ENCODE measurements around the gene NDFIP2. TPM values are rescaled to one million over a fixed set of nuclear protein-coding genes. Genes with fewer than 3 reads are reported as not detected.

NDFIP2 gene
- total RNA-seq, 1 experiment from 2014 or later = 31.0 TPM

GRCh38 chr13:79503473-79504017 lies 22.6 kb downstream of the NDFIP2 start:
- Mint-ChIP-seq H3K4me3 (no peak overlapping the region), H3K4me1 (no peaks in the 10 kb centered on the region), H3K27ac (no peak overlapping the region), H3K36me3 (ENCODE audit: insufficient read depth in 1 of 3, low read depth in 3 of 3) (no peaks in the 10 kb centered on the region), H3K9me3 (peaks cover 0 to 4% of the 10 kb centered on the region in 2 experiments; a peak in 1 of 5 replicates), H3K27me3 (ENCODE audit: low read depth) (no peaks in the 10 kb centered on the region)
- H3K4me2 ChIP-seq (ENCODE audit: insufficient read depth, insufficient read length, low read length) = no peak overlapping the region
- no peak overlapping the region for H2AK5ac ChIP-seq (ENCODE audit: insufficient read length, low read length)
- no peaks in the 10 kb centered on the region for H3K27me3 ChIP-seq (ENCODE audit: insufficient read depth, low read length)
- H4K20me1 ChIP-seq (ENCODE audit: control insufficient read depth, insufficient read depth, insufficient read length) = no peaks in the 10 kb centered on the region
- H3K27ac ChIP-seq (ENCODE audit: insufficient read length, low read depth, low read length) = no peak overlapping the region
- H3T11ph ChIP-seq (ENCODE audit: low read length) = no peak overlapping the region
- TF ChIP-seq CTCF (conservative IDR thresholded peaks at IDR 0.05) = no peak
- H4K5ac ChIP-seq (ENCODE audit: insufficient read length, low read depth, low read length) = no peak overlapping the region
- no peak overlapping the region for H2BK20ac ChIP-seq (ENCODE audit: low read depth, low read length, poor library complexity, severe bottlenecking)
- H3K56ac ChIP-seq (ENCODE audit: insufficient read length, low read depth, low read length) = no peak overlapping the region
- no peak overlapping the region for H3K4ac ChIP-seq (ENCODE audit: low read depth, low read length)
- no peak for DNase-seq
- H4K8ac ChIP-seq (replicated peaks; ENCODE audit: insufficient read length, low read depth, low read length) = no peak overlapping the region
- no peak overlapping the region for H3K14ac ChIP-seq (ENCODE audit: insufficient read depth, low read length)
- no peak overlapping the region for H4K91ac ChIP-seq (ENCODE audit: insufficient read length, low read depth, low read length)
- no peaks in the 10 kb centered on the region for H3K23me2 ChIP-seq (ENCODE audit: insufficient read length, low read depth, low read length, poor library complexity, severe bottlenecking)
- H2BK15ac ChIP-seq (ENCODE audit: low read depth, low read length) = no peak overlapping the region
- H2BK12ac ChIP-seq (ENCODE audit: insufficient read length, low read depth, low read length) = no peak overlapping the region
- H3K9me3 ChIP-seq (ENCODE audit: control insufficient read depth, low read depth, low read length) = no peaks in the 10 kb centered on the region
- H3K23ac ChIP-seq (ENCODE audit: insufficient read length, low read depth, low read length) = no peak overlapping the region
- no peak overlapping the region for H2BK5ac ChIP-seq (ENCODE audit: insufficient read length, low read length)
- no peak overlapping the region for H2BK120ac ChIP-seq (ENCODE audit: low read depth, low read length, poor library complexity, severe bottlenecking)
- peaks cover 8% of the 10 kb centered on the region; the same call in 1 of the 2 replicates for H3K79me2 ChIP-seq (ENCODE audit: insufficient read depth, low read length)
- no peaks in the 10 kb centered on the region; the same call in 1 of the 2 replicates for H3K4me1 ChIP-seq (ENCODE audit: insufficient read depth, low read length)
- no peak overlapping the region for H3K18ac ChIP-seq (ENCODE audit: insufficient read length, low read depth, low read length)
- H3K79me1 ChIP-seq (ENCODE audit: insufficient read depth, low read depth, low read length, poor library complexity, severe bottlenecking) = no peaks in the 10 kb centered on the region
- H2AFZ ChIP-seq (ENCODE audit: low read length) = no peak overlapping the region
- H3K9ac ChIP-seq (ENCODE audit: extremely low read depth, insufficient read length, low read length) = no peak overlapping the region

All from H9 (cell line).